Colonic mucosa (tissue), 4 donors: Measurements from ENCODE around the gene SLIT3. TPM values are rescaled to one million over a fixed set of nuclear protein-coding genes. Genes with fewer than 3 reads are reported as not detected.

Experiments
- DNase-seq: peaks from one replicate; pipeline ENCODE4 v3.0.0-alpha.2; 2020
- H3K27ac ChIP-seq: fragments of 200-600 bp; one replicate; pipeline ENCODE4 v1.8.0; 2021
- H3K27me3 ChIP-seq: fragments of 200-600 bp; one replicate; pipeline ENCODE4 v1.8.0; 2021
- H3K36me3 ChIP-seq: fragments of 200-600 bp; one replicate; pipeline ENCODE4 v1.8.0; 2021
- H3K4me1 ChIP-seq: fragments of 200-600 bp; one replicate; pipeline ENCODE4 v1.8.0; 2021; ENCODE audit warnings: mild to moderate bottlenecking
- H3K4me3 ChIP-seq: fragments of 200-600 bp; one replicate; pipeline ENCODE4 v1.8.0; 2021
- H3K9ac ChIP-seq, 2 donors: one replicate each; pipeline ENCODE4 v1.7.0; 2013; ENCODE audit warnings: control low read depth in 2 of 2, low read depth in 2 of 2, low read length in 2 of 2
- H3K9me3 ChIP-seq: fragments of 200-600 bp; one replicate; pipeline ENCODE4 v1.8.0; 2021
- intact Hi-C: fragments of 100-400 bp; cut with DNase I; formaldehyde crosslinking; loops from one replicate; pipeline ENCODE4 v1.14.1; 2022
- total RNA-seq, 2 donors: library from RNA; stranded (reverse); fragmentation: NEBNext Ultra II Directional in 1 of 2; extraction: Animal tissue kit (Norgen Biotek cat#: 25700) in 1 of 2; gene quantifications; one replicate each; pipeline ENCODE4 v1.2.1, GENCODE V29; 2021
- TF ChIP-seq, protein P1 (sequence below): fragments of 200-600 bp; IDR thresholded peaks from one replicate; pipeline ENCODE4 v1.8.0; 2022; ENCODE audit warnings: antibody characterized with exemption, mild to moderate bottlenecking
- donor health status: healthy.
- donor health status: DM: no; HTN: no; CAD: no.
- donor health status: DM: no; HTN: no; CAD: no.

SLIT3 gene
- total RNA-seq, 2 donors from 2014 or later = 3.4 to 7.6 TPM

DNA sequence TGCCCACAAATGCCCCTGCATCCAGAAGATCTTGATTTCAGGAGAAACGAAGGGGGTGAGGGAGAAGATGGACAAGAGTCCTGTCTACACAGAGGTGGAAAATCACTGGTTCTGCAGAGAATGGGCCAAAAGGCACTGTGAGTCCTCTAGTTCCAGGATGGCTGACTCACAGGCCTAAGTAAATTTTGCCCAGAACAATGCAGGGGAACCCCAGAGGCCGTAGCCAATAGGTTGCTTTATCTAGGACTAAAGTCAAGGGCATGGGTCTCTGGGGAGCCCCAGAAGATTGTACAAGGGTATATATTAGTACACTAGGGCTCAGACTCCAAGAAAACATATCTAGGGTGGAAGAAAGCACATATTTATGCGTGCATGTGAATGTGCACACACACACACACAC lies 98.0 kb downstream of the SLIT3 start:
- TF ChIP-seq, protein P1, sequence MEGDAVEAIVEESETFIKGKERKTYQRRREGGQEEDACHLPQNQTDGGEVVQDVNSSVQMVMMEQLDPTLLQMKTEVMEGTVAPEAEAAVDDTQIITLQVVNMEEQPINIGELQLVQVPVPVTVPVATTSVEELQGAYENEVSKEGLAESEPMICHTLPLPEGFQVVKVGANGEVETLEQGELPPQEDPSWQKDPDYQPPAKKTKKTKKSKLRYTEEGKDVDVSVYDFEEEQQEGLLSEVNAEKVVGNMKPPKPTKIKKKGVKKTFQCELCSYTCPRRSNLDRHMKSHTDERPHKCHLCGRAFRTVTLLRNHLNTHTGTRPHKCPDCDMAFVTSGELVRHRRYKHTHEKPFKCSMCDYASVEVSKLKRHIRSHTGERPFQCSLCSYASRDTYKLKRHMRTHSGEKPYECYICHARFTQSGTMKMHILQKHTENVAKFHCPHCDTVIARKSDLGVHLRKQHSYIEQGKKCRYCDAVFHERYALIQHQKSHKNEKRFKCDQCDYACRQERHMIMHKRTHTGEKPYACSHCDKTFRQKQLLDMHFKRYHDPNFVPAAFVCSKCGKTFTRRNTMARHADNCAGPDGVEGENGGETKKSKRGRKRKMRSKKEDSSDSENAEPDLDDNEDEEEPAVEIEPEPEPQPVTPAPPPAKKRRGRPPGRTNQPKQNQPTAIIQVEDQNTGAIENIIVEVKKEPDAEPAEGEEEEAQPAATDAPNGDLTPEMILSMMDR = no peak
- H3K27me3 ChIP-seq = no peaks in the 10 kb centered on the region
- intact Hi-C loops = no loop called here
- H3K9ac ChIP-seq = no peak overlapping the region
- DNase-seq = no peak
- no peak overlapping the region for H3K4me3 ChIP-seq
- no peak overlapping the region for H3K27ac ChIP-seq
- no peaks in the 10 kb centered on the region for H3K4me1 ChIP-seq
- no peaks in the 10 kb centered on the region for H3K9me3 ChIP-seq
- no peaks in the 10 kb centered on the region for H3K36me3 ChIP-seq

DNA sequence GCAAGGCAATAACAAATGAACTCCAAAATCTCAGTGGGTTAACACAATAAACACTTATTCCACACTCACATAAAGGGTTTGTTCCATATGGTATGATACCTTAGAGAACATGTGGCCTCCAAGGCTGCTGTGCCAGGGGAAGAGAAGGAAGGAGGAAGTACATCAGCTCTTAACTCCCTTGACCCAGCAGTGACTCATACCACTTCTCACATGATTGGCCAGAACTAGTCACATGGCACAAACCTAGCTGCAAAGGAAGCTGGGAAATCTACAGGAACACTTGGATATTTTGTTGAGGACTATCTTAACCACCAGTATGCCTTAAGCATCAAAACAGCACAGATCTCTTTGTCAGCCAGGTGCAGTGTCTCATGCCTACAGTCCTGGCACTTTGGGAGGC lies 99.3 kb downstream of the SLIT3 start:
- DNase-seq = no peak
- Histone ChIP-seq H3K9me3 (no peaks in the 10 kb centered on the region), H3K4me1 (no peaks in the 10 kb centered on the region), H3K4me3 (no peak overlapping the region), H3K27me3 (no peaks in the 10 kb centered on the region), H3K27ac (no peak overlapping the region), H3K36me3 (no peaks in the 10 kb centered on the region), H3K9ac (no peak overlapping the region)
- intact Hi-C loops = no loop called here
- TF ChIP-seq, protein P1 = no peak

DNA sequence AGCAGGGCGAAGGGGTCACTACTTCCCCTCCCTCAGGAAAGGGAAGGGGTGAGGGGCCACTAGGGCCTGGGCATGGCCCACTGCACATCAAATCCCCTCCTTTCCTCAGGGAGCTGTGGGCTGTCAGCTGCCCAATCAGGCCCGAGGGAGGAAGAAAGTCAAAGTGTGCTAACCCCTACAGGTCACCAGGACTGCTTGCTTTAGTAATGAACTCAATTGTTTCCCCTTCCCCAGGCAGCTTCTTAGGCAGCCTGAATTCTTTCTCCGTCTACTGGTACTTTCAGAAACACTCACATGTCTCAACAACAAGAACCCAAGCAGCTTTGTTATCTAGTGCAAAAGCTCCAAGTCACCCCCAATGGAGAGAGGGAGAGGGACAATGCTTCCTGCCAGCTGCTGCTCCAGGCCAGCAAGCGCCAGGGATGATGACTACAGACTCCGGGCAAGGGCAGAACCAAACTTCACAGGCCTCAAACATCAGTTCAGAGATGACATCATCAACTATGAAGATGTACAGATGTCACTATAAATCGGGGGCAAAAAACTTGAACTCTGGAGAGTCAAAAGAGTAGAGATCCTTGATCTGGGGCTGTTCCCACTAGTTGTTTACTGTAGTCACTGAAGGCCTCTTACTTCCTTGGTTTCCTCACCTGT lies 100.7 kb downstream of the SLIT3 start:
- intact Hi-C loops = no loop called here
- H3K27me3 ChIP-seq = no peaks in the 10 kb centered on the region
- no peaks in the 10 kb centered on the region for H3K4me1 ChIP-seq
- TF ChIP-seq, protein P1 = no peak
- no peaks in the 10 kb centered on the region for H3K9me3 ChIP-seq
- no peaks in the 10 kb centered on the region for H3K36me3 ChIP-seq
- no peak overlapping the region for H3K27ac ChIP-seq
- no peak overlapping the region for H3K9ac ChIP-seq
- no peak overlapping the region for H3K4me3 ChIP-seq
- no peak for DNase-seq

DNA sequence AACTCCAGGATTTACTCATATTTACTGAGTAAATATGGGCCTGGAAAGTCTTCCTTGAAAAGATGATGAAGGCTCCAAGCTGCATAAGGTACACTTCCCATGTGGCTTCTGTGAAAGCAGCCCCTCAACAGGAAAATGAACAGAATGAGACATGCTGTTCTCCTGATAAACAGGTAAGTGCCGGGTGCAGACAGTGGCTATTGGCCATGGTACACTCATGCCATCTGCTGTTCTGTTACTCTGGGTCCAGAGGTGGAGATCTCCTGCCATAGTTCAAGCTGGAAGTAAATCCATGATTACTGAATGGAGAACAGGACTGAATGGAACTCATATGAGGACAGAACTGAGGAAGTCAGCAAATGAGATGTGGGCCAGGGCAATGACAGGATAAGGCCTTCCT lies 103.6 kb downstream of the SLIT3 start:
- Histone ChIP-seq H3K9me3 (no peaks in the 10 kb centered on the region), H3K27ac (no peak overlapping the region)
- no peak for DNase-seq

DNA sequence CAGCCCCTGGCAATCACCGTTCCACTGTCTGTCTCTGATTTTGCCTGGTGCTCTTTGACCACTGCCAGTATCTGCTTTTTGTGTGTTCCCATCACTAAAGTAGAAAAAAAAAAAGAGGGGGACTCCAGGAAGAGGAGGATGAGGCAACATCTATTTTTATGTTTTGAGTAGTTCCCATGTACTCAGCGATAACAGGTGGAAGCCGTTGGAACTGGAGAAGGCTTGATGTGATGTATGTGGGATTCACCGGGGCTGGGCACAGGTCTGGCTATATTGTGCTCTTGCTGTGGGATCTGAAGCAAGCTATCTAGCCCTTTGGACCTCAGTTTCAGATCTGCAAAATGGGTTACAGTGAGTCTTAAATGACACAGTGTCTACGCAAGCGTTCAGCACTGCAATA lies 104.9 kb downstream of the SLIT3 start:
- Histone ChIP-seq H3K9ac (no peak overlapping the region), H3K27me3 (no peaks in the 10 kb centered on the region), H3K4me3 (no peak overlapping the region), H3K27ac (no peak overlapping the region), H3K4me1 (no peaks in the 10 kb centered on the region), H3K9me3 (no peaks in the 10 kb centered on the region), H3K36me3 (no peaks in the 10 kb centered on the region)
- TF ChIP-seq, protein P1 = no peak
- no peak for DNase-seq
- intact Hi-C loops = no loop called here

More for the DNA sequence above, 103.6 kb downstream of the SLIT3 start:
- Histone ChIP-seq H3K4me3 (no peak overlapping the region), H3K27me3 (no peaks in the 10 kb centered on the region), H3K36me3 (no peaks in the 10 kb centered on the region), H3K4me1 (no peaks in the 10 kb centered on the region), H3K9ac (no peak overlapping the region)
- TF ChIP-seq, protein P1 = no peak
- intact Hi-C loops = no loop called here
